Skeletal muscle satellite cell (primary cell): ENCODE measurements around the gene SULT1E1.

ENCODE experiments used
- H3K27me3 ChIP-seq: 2 replicates; pipeline ENCODE4 v1.7.0; 2013; ENCODE audit warnings: low read length; ENCODE audit not compliant: control insufficient read depth, insufficient read depth
- H3K36me3 ChIP-seq: 2 replicates; pipeline ENCODE4 v1.7.0; 2013; ENCODE audit warnings: mild to moderate bottlenecking, control low read depth, low read length; ENCODE audit not compliant: insufficient read depth
- H3K4me1 ChIP-seq: 2 replicates; pipeline ENCODE4 v1.7.0; 2013; ENCODE audit warnings: low read length; ENCODE audit not compliant: control insufficient read depth, insufficient read depth
- H3K4me2 ChIP-seq: 2 replicates; pipeline ENCODE4 v1.7.0; 2013; ENCODE audit warnings: mild to moderate bottlenecking, low read length
- H3K4me3 ChIP-seq: 2 replicates; pipeline ENCODE4 v1.7.0; 2013; ENCODE audit warnings: low read length
- H3K9ac ChIP-seq: 2 replicates; pipeline ENCODE4 v1.7.0; 2013; ENCODE audit warnings: mild to moderate bottlenecking, low read depth, low read length, moderate library complexity
- H3K9me3 ChIP-seq: replicated peaks from 2 replicates; pipeline ENCODE4 v1.7.0; 2013; ENCODE audit warnings: mild to moderate bottlenecking, control low read depth, low read length

SULT1E1 gene

DNA sequence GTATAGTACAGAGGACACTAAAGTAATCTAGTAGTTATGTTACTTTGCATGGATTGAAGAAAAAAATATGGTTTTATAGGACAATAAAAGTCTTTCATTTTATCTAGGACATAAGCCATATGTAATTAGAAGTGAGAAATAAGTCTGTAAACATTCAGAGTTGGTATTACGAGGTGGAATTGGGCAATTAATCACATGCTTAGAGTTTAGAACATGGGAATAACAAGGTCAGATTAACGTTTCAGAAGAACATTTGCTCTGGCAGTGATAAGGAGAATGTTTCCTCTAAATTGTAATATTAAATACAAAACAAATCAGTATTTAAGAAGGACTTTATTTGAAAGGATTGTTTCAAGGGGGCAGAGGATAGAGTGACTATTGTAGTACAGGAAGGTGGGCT is 15.6 kb upstream of the SULT1E1 start:
- Histone ChIP-seq H3K4me3 (no peak overlapping the region), H3K4me1 (no peaks in the 10 kb centered on the region), H3K36me3 (no peaks in the 10 kb centered on the region), H3K9me3 (no peaks in the 10 kb centered on the region), H3K9ac (no peak overlapping the region), H3K4me2 (no peak overlapping the region), H3K27me3 (no peaks in the 10 kb centered on the region)

DNA sequence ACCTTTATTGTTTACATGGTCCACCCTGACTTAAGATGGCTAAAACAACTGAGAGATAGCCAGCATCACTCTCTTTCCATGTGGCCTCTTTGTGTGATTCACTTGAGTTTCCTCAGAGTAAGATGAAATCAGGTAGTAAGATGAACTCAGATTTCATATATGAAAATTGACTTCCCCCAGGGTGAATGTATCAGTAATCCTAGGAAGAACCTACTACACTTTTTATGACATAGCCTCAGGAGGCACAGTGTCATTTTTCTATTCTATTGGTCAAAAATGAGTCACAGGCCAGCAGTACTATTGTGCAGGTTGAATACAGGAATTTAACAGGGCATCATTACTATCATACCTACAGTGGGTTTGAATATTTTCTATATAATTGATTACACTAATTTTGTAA is 14.6 kb upstream of the SULT1E1 start:
- no peak overlapping the region for H3K4me2 ChIP-seq
- H3K4me1 ChIP-seq, result no peaks in the 10 kb centered on the region
- H3K27me3 ChIP-seq, result no peaks in the 10 kb centered on the region
- H3K9me3 ChIP-seq, result no peaks in the 10 kb centered on the region
- H3K36me3 ChIP-seq, result no peaks in the 10 kb centered on the region
- H3K9ac ChIP-seq, result no peak overlapping the region
- no peak overlapping the region for H3K4me3 ChIP-seq

DNA sequence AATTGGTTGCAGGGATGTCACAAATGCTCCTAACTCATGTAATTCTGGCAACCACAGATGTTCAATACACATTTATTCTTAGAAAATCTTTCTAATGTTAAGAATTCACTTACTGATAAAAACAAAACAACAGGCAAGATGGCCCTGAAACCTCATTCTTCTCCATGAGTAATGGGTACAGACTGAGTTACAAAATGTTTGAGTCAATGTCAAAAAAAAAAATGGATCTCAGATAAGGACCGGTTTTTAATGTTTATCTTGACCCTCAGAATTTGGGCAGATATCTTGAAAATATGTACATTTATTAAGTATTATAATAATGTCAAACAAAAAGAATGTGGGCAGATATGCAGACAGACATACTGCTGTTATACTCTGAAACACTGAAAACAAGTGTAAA is 1.8 kb upstream of the SULT1E1 start:
- no peaks in the 10 kb centered on the region for H3K9me3 ChIP-seq

DNA sequence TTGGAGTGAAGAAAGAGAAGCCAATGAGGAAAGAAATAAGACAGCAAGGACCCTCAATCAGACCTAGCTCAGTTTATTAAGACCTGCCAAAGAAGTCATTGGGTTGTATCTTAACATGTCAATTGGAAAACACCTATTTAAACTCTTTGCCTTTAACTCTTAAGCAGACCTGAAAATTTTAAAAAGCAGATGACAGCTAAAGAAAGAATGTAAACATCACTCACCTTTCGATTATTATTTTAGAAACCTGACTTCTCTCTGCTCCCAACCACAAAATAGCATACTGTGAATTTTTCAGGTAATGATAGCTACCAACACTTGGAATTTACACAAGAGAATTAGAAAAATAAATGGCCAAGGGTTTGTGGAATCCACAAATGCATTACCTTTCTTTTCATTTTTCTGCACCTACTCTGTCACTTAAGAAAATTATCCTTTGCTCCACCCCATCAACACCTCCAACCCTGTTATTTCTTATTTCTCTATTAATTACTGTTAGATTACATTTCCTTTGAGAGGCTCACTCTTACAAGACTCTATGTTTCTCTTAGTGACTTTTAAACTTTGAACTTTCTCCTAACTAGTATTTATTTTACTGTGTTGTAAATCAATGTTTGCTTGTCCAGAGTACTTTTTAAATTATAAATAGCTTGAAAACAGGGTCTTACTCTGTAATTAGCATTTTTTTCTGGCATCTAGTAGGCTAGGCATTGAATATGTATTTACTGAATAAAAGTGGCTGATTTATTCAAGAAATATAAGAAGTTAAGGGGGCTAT is 765 bp upstream of the SULT1E1 start:
- H3K9me3 ChIP-seq, result no peaks in the 10 kb centered on the region
- H3K4me2 ChIP-seq, result no peak overlapping the region
- no peak overlapping the region for H3K9ac ChIP-seq
- H3K4me1 ChIP-seq, result no peaks in the 10 kb centered on the region
- no peaks in the 10 kb centered on the region for H3K27me3 ChIP-seq
- H3K36me3 ChIP-seq, result no peaks in the 10 kb centered on the region
- no peak overlapping the region for H3K4me3 ChIP-seq

More for the DNA sequence above, 1.8 kb upstream of the SULT1E1 start:
- no peaks in the 10 kb centered on the region for H3K36me3 ChIP-seq
- H3K9ac ChIP-seq, result no peak overlapping the region
- no peak overlapping the region for H3K4me2 ChIP-seq
- no peak overlapping the region for H3K4me3 ChIP-seq
- H3K4me1 ChIP-seq, result no peaks in the 10 kb centered on the region
- H3K27me3 ChIP-seq, result no peaks in the 10 kb centered on the region

DNA sequence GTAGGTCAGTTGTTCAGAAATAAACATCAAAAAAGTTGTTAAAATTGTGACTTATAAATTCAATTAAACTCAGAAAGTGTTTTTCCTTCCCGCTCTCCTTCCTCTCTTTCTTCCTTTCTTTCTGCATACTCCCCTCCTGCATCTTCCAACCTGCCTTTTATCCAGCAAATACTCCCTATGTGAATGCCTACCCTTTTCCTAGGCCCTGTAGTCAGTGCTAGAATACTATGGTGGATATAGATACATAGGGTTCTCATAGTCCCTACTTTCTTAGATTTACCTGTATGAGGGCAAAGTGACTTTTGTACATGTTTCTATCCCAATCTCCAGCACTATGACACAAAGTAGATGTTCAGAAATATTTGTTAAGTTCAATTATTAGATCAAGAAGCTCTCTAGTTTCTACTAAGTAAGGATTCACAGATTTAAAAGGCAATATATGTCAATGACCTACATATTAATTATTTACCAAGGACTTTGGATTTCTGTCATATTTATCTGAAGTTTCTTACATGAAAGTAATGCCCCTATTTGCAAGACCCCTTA is 732 bp downstream of the SULT1E1 start:
- no peaks in the 10 kb centered on the region for H3K36me3 ChIP-seq
- no peaks in the 10 kb centered on the region for H3K27me3 ChIP-seq
- H3K4me2 ChIP-seq, result no peak overlapping the region
- H3K9ac ChIP-seq, result no peak overlapping the region
- H3K4me1 ChIP-seq, result no peaks in the 10 kb centered on the region
- no peaks in the 10 kb centered on the region for H3K9me3 ChIP-seq
- no peak overlapping the region for H3K4me3 ChIP-seq

DNA sequence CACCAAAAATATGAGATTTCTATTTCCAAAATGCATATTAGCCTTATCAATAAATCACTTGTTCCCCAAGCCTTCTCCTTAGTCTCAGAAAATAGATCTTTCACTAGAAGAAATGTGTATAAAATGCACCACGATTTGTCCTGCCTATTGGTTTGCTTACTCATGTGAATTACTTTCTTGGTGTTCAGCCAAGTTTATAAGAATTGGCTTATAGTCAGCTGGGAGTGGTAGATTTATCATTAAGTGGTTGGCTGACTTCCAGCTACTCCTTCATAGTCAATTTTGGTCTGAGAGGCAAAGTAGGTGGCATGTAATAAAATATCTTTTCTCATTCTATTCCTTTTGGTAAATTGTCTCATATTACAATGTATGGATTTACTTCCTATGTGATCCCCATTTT is 1.3 kb downstream of the SULT1E1 start:
- no peaks in the 10 kb centered on the region for H3K27me3 ChIP-seq
- no peak overlapping the region for H3K4me2 ChIP-seq
- no peak overlapping the region for H3K9ac ChIP-seq
- no peaks in the 10 kb centered on the region for H3K4me1 ChIP-seq
- H3K36me3 ChIP-seq, result no peaks in the 10 kb centered on the region
- no peaks in the 10 kb centered on the region for H3K9me3 ChIP-seq
- no peak overlapping the region for H3K4me3 ChIP-seq

DNA sequence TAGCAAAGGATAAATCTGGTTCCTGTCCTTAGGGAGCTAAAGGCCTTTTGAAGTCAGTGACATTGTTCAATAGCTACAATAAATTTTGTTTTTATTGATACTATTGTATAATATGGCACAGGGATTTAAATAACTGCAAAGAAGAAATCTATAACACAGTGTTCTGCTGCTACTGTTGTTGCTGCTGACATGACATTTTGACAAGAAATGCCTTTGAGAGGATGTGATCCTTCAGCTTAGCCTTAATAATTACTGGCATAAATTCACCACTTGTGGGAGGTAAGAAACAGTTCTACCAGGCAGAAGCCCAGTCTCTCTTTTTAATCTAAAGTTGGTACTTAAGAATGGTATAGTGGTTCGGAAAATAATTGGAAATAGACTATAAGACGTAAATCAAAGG is 4.1 kb downstream of the SULT1E1 start:
- no peak overlapping the region for H3K4me3 ChIP-seq

DNA sequence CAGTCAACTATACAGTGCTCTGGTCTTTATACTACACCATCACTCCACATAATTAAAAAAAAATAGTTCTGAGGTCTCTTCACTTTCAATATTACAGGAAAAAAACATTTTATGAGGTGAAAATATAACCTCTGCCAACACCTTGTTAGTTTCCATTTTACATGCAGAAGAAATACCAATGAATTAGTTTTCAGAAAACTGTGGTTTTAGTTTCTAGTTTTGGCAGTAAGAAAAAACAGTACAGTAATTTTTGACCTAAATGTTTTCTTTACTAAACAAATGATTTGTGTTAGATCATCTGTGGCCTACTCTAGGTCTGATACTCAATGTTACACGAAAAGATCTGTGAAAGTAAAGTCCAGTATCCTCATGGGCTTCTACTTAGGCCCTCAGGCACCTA is 10.0 kb downstream of the SULT1E1 start:
- Histone ChIP-seq H3K4me3 (no peak overlapping the region), H3K27me3 (no peaks in the 10 kb centered on the region), H3K9ac (no peak overlapping the region), H3K4me1 (no peaks in the 10 kb centered on the region), H3K36me3 (no peaks in the 10 kb centered on the region), H3K4me2 (no peak overlapping the region), H3K9me3 (no peaks in the 10 kb centered on the region)

More for the DNA sequence above, 4.1 kb downstream of the SULT1E1 start:
- no peaks in the 10 kb centered on the region for H3K9me3 ChIP-seq
- no peaks in the 10 kb centered on the region for H3K36me3 ChIP-seq
- H3K4me2 ChIP-seq, result no peak overlapping the region
- no peak overlapping the region for H3K9ac ChIP-seq
- H3K4me1 ChIP-seq, result no peaks in the 10 kb centered on the region
- H3K27me3 ChIP-seq, result no peaks in the 10 kb centered on the region

DNA sequence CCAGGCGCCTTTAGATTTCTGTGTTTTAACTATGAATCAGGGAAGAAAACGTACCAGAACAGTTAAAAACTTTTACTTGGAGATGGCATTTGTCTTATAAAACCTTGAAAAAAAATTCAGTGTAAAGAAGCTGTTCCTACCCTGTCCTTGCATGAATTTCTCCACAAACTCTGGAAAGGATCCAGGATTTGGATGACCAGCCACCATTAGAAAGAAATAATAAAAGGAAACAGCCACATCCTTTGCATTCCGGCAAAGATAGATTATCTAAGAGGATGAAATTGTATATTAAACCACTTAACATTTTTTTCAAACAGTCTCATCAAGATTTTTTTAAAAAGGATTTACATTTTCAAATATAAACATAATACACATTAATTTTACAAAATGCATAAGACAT is 10.6 kb downstream of the SULT1E1 start:
- Histone ChIP-seq H3K36me3 (no peaks in the 10 kb centered on the region), H3K9ac (no peak overlapping the region), H3K9me3 (no peaks in the 10 kb centered on the region), H3K4me2 (no peak overlapping the region), H3K4me1 (no peaks in the 10 kb centered on the region), H3K27me3 (no peaks in the 10 kb centered on the region), H3K4me3 (no peak overlapping the region)

DNA sequence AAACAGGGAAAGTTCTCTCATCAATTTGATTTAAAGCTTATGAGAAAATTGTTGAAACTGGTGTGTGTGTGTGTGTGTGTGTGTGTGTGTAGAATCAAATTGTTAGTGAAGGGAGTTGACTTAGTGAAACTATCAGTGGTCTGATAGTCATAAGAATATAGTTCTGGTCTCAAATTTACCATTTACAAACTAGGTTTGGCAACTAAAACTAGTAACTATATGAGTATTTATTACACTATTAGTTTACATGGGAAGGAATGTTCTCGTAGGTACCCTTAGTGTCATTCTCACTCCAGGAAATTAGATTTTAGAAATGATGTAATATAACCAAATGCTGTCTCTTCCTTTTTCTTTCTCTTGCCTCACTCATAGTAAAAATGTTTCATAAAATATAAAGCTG is 11.9 kb downstream of the SULT1E1 start:
- Histone ChIP-seq H3K4me1 (no peaks in the 10 kb centered on the region), H3K9ac (no peak overlapping the region), H3K4me3 (no peak overlapping the region), H3K4me2 (no peak overlapping the region), H3K36me3 (no peaks in the 10 kb centered on the region), H3K27me3 (no peaks in the 10 kb centered on the region), H3K9me3 (no peaks in the 10 kb centered on the region)

DNA sequence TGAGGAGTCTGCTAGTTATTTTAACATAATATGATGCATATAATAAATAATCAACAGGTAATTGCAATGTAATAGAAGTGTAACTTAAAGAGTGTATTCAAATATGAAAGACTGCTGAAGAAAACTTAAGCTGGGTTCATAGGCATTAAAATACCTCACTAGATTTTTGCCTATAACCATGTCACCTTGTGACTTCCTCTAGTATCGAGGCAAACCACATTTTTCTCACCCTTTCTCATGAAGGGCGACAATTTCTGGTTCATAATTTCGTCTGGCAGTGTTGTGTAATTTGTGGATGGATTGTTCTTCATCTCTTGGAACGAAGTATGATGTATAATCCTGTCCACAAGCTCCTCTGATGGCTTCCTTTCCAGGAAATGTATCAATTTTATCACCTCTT is 16.0 kb downstream of the SULT1E1 start:
- no peak overlapping the region for H3K9ac ChIP-seq
- H3K36me3 ChIP-seq, result no peaks in the 10 kb centered on the region
- H3K9me3 ChIP-seq, result no peaks in the 10 kb centered on the region
- H3K4me1 ChIP-seq, result no peaks in the 10 kb centered on the region
- H3K27me3 ChIP-seq, result no peaks in the 10 kb centered on the region
- no peak overlapping the region for H3K4me3 ChIP-seq
- no peak overlapping the region for H3K4me2 ChIP-seq

DNA sequence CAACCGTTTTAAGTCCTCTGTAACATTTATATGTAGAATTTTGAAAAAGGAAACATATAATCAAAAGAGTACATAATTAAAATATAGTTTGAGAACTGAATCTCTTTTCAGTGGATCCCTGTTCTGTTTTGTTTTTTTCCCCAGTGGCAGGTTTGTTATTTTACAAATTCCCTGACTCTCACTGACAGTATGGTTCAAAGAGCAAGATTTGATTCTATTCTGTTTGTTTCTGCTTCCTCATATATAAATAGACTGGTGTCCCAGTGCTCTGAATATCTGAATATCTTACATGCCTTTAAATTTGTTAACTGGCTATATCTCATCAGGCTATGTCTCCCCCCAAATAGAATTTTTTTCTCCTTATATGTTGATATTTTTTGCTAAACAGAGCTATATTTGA is 16.6 kb downstream of the SULT1E1 start:
- Histone ChIP-seq H3K27me3 (no peaks in the 10 kb centered on the region), H3K9me3 (no peaks in the 10 kb centered on the region), H3K9ac (no peak overlapping the region), H3K36me3 (no peaks in the 10 kb centered on the region), H3K4me1 (no peaks in the 10 kb centered on the region), H3K4me3 (no peak overlapping the region), H3K4me2 (no peak overlapping the region)
